ENCODE results near the gene PIP5KL1. TPM values are rescaled to one million over a fixed set of nuclear protein-coding genes. Genes with fewer than 3 reads are reported as not detected.
A peak's percentile ranks its signal among the peaks of the same experiment; 100 is the strongest.

Gene PIP5KL1
- total RNA-seq, 4 donors from 2014 or later = 0.82 to 3.0 (median 1.3) TPM

DNA sequence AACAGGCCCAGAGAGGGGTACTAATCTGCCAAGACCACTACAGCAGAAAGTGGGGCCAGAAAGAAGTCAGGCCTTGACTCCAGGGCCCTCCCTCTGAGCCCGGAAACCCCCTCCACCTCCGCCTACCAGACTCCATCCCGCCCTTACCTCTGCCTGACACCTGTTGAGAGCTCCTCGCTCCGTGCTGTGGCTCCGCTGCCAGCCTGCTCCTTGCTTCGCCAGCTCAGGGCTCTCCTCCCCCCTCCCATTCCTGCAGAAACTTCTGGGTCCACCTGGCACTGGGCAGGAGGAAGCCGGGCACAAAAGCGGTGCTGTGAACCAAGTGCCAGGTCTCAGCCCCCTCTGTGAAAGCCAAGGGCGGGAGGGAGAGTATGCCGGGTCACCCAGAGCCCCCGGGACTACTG is 24.8 kb downstream of the PIP5KL1 start:
- DNase-seq (ENCODE audit: low spot score) (no peak), ATAC-seq (ENCODE audit: low FRiP score) (no peak)
- TF ChIP-seq, protein P1, sequence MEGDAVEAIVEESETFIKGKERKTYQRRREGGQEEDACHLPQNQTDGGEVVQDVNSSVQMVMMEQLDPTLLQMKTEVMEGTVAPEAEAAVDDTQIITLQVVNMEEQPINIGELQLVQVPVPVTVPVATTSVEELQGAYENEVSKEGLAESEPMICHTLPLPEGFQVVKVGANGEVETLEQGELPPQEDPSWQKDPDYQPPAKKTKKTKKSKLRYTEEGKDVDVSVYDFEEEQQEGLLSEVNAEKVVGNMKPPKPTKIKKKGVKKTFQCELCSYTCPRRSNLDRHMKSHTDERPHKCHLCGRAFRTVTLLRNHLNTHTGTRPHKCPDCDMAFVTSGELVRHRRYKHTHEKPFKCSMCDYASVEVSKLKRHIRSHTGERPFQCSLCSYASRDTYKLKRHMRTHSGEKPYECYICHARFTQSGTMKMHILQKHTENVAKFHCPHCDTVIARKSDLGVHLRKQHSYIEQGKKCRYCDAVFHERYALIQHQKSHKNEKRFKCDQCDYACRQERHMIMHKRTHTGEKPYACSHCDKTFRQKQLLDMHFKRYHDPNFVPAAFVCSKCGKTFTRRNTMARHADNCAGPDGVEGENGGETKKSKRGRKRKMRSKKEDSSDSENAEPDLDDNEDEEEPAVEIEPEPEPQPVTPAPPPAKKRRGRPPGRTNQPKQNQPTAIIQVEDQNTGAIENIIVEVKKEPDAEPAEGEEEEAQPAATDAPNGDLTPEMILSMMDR (IDR thresholded peaks at IDR 0.05) = no peak

GRCh38 chr9:127905004-127905728 is 25.4 kb downstream of the PIP5KL1 start:
- DNase-seq (ENCODE audit: low spot score) (no peak), ATAC-seq (ENCODE audit: low FRiP score) (peak; percentile 6)
- TF ChIP-seq, protein P1 (IDR thresholded peaks at IDR 0.05) = no peak

- DNase-seq (ENCODE audit: low spot score) (no peak), ATAC-seq (ENCODE audit: low FRiP score) (peak; percentile 22)
These were observed 26.0 kb downstream of the PIP5KL1 start for GRCh38 chr9:127904561-127905003.

DNA sequence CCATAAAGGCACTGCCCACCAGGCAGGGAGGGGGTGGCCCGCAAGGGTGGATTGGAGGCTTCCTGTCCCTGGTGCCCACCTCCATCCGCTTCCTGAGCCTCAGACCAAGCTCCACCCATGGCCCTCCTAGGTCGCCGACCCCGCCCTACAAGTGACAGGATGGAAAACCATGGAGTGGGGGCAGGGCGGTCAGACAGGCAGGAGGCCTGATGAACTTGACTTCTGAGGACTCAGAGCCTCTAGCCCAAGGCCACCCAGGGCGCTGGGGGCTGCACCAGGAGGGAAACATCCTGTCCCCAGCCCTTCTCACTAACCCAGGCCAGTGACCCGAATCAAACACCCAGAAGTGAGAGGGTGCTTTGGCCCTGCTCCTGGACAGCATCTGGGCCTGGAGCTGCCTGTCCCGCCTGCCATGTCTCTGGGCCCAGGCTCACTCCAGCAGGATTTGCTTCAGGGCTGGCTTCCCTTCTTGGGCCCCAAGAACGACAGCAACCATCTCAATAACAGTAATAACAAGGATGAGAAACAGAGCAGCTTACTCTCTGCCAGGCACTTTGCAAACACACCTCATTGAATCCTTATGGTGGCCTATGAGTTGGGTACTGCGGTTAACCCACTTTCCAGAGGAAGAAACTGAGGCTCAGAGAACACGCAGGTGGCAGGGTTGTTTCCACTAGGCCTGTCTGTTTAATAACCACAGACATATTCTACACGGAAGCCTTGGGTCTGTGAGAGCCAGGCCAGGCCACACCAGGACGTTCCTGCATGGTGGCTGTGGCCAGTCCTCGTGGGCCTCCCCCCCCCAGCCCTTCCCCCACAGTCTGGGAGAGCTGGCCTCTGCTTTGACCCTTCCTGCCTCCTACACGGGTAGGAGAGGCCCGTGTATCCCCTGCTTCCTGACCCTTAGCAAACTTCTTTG is 26.8 kb downstream of the PIP5KL1 start:
- no peak for ATAC-seq (ENCODE audit: low FRiP score)
- no peak for DNase-seq (ENCODE audit: low spot score)
- TF ChIP-seq, protein P1 (IDR thresholded peaks at IDR 0.05) = no peak

More at GRCh38 chr9:127904561-127905003, 26.0 kb downstream of the PIP5KL1 start:
- TF ChIP-seq, protein P1 (IDR thresholded peaks at IDR 0.05) = no peak

DNA sequence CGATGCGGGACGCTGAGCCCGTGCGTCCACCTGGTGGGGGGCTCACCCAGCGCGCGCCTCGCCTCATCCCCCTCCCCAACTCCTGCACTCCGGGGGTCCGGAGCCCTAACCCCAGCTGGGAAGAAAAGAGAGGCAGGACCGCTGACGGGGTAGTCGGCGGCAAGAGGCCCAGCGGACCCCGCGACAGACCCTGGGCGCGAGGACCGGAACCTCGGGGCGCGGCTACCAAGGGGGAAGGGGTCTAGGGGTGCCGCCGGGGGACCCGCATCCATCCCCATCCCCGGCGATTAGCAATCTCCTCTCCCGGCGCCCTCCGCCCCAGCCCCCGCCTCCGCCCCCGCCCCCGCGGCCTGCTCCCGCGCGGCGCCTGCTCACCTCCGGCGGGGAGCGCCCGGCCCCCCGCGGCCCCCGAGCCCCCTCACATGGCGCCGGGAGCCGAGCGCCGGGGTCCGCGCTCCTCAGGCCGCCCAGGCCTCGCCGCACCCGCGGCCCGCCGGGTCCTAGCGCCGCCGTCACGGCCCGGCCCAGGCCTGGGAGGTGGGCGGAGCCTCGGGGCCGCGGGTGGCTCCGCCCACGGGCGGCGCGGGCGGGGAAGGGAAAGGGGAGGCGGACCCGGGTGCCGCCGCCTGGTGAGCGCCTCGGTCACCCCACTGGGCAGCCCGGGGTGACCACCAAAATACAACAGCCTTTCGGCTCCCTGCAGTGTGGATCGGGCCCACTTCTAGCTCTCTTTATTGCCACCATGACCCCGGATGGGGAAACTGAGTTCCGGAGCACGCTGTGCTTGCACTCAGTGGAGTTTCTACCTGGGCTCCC is 31.2 kb downstream of the PIP5KL1 start, which contains the start of gene ST6GALNAC6:
ST6GALNAC6 (minus strand) TSS at position 476 of the 816 bp plus-strand sequence. CDS start 1,622 bp downstream, outside the sequence.
- ATAC-seq (ENCODE audit: low FRiP score) (peak; percentile 71), DNase-seq (ENCODE audit: low spot score) (no peak)

More for the DNA sequence above, 31.2 kb downstream of the PIP5KL1 start, which contains the start of gene ST6GALNAC6:
- TF ChIP-seq, protein P1 (IDR thresholded peaks at IDR 0.05) = no peak
